ENCODE results near the gene PYGB.

DNA sequence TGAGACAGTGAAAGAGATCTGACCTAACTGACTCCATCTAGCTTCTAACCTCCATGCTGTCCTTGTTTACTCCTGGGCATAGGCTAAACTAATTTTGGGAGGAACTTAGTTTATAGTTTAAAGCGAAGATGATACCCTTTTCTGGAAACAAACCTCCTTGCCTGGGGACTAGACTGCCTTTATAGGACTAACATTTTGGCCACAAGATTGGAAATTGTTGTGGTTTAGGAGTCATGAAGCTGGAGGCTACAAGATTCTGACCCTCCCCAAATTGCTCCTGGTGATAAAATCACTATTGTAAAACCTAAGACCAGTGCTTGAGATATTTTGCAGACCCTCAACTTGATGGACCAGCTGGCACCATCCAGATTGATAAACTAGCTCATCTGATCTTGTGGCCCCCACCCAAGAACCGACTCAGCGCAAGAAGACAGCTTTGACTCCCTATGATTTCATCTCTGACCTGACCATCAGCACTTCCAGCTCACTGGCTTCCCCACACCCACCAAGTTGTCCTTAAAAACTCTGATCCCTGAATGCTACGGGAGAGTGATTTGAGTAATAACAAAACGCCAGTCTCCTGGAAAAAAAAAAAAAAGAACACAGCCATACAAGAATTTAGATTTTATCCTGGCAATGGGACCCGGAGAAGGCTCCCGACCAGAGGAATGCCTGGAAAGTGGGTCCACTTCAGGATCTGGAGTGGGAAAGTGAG is 79.8 kb downstream of the PYGB start:
- TF ChIP-seq POLR2A (IDR thresholded peaks at IDR 0.05) (no peak), CTCF (IDR thresholded peaks at IDR 0.05) (no peak), EP300 (IDR thresholded peaks at IDR 0.05) (no peak)

Measured in tibial nerve (tissue), 4 donors.